Measurements from ENCODE around the gene UPF1.

GRCh38 chr19:18799389-18799970 is 32.3 kb upstream of the UPF1 start:
- TF ChIP-seq, protein P1, sequence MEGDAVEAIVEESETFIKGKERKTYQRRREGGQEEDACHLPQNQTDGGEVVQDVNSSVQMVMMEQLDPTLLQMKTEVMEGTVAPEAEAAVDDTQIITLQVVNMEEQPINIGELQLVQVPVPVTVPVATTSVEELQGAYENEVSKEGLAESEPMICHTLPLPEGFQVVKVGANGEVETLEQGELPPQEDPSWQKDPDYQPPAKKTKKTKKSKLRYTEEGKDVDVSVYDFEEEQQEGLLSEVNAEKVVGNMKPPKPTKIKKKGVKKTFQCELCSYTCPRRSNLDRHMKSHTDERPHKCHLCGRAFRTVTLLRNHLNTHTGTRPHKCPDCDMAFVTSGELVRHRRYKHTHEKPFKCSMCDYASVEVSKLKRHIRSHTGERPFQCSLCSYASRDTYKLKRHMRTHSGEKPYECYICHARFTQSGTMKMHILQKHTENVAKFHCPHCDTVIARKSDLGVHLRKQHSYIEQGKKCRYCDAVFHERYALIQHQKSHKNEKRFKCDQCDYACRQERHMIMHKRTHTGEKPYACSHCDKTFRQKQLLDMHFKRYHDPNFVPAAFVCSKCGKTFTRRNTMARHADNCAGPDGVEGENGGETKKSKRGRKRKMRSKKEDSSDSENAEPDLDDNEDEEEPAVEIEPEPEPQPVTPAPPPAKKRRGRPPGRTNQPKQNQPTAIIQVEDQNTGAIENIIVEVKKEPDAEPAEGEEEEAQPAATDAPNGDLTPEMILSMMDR (IDR thresholded peaks at IDR 0.05; ENCODE audit: insufficient read depth, low read length), result no peak
- TF ChIP-seq SPI1 (IDR thresholded peaks at IDR 0.05; ENCODE audit: borderline replicate concordance, low read depth), result no peak

Data from HL-60 (cell line).